HG03354 (cell line): Measurements from ENCODE around the gene GZMM.

Experiments used
- ATAC-seq: cut with Tn5 transposase; IDR thresholded peaks from one replicate; pipeline ENCODE4 v1.9.1; 2021; ENCODE audit warnings: mild to moderate bottlenecking; ENCODE audit not compliant: unreplicated experiment, poor library complexity, severe bottlenecking

GZMM gene

DNA sequence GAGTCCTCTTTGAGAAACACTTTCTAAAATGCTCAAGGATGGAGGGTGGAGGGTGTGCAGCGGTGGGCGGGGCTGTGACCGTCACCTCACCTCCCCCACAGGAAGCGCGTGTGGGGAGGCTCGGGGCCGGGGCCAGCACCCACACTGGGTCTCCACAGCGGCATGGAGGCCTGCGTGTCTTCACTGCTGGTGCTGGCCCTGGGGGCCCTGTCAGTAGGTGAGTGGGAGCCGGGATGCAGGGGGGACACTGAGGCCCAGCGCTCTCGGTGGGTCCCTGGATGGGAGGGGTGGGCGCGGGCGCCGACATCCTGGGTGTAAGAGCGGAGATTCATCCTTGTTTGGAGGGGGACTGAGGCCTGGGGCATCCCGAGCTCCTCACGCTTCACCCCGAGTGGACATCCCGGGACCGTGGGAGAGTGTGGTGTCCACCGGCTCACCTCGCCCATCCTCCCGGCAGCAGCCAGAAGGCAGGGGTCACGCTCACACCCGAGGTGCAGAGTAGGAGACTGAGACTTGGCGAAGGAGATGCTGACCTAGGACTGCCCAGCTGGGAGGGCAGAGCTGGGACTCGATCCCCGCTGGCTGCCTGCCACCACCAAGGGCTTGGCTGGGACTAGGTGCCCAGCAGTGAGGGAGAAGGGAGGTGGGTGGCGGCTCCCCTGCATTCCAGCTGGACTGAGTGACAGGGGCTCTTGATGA is at the start of gene GZMM:
TSS of gene GZMM (plus strand) at position 144 of the 699 bp plus-strand sequence. CDS start at position 163, 19 bp downstream.
- ATAC-seq: no peak

DNA sequence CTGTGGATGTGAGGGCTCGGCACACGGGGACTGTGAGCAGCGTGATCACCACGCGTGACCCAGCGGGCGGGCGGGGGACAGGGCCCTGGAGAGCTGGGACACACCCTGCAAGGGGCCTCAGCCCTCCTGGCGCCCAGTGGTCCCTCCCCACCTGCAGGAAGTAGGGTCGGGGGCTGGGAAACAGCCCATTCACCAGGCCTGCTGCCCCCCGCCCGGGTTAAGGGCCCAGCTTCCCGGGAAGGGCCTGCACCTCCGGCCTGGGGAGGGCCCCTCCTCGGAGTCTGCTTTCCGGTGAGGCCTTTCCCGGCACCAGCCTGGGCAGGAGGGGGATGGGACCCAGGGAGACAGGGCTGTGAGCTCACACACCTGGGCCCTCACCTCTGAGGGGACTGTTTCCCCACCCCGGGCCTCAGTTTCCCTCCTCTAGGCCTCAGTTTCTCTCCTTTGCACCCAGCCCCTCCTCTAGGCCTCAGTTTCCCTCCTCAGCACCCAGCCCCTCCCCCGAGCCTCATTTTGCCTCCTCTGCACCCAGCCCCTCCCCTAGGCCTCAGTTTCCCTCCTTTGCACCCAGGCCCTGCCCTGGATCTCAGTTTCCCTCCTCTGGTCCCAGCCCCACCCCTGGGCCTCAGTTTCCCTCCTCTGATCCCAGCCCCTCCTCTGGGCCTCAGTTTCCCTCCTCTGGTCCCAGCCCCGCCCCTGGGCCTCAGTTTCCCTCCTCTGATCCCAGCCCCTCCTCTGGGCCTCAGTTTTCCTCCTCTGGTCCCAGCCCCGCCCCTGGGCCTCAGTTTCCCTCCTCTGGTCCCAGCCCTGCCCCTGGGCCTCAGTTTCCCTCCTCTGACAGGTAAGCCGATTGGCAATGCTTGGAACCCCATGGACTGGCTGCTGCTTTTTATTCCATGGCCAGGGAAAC is 49.4 kb upstream of the GZMM start:
- ATAC-seq: no peak

DNA sequence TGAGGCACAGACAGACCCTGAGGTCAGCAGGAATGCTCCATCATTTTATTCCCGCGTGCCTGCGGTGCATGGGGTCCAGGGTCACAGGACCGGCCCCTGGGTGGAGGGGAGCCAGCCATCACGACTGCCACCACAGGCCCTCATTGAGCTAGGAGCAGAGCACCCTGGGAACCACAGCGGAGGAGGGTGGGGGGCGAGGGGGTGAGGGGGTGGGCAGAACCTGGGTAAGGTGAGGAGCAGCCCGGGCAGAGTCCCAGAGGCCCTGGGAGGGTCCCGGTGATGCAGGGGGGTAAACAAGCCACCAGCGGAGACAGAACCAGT is 48.8 kb upstream of the GZMM start:
- no peak for ATAC-seq

DNA sequence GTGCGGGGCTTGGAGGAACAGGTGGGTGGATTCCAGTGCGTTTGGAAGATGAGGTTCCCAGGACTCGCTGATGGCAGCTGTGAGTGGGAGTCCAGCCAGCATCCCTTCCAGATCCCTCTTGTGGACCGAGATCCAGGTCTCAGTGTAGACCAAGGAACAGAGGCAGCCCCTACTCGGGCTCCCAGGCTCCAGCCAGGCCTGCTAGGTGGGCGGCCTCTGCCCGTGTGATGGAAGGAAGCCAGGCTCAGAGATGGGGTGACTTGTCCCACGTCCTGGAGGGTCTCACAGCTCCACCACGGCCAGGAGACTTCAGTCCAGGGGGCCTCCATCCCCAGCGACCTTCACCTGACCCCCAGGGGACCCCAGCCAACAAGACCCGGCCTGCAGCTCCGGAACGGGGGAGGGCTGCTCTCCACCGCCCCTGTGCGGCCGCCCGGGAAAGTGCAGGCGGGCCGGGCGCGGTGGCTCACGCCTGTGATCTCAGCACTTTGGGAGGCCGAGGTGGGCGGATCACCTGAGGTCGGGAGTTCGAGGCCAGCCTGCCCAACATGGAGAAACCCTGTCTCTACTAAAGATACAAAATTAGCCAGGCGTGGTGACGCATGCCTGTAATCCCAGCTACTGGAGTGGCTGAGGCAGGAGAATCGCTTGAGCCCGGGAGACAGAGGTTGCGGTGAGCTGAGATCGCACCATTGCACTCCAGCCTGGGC is 48.3 kb upstream of the GZMM start:
- no peak for ATAC-seq

DNA sequence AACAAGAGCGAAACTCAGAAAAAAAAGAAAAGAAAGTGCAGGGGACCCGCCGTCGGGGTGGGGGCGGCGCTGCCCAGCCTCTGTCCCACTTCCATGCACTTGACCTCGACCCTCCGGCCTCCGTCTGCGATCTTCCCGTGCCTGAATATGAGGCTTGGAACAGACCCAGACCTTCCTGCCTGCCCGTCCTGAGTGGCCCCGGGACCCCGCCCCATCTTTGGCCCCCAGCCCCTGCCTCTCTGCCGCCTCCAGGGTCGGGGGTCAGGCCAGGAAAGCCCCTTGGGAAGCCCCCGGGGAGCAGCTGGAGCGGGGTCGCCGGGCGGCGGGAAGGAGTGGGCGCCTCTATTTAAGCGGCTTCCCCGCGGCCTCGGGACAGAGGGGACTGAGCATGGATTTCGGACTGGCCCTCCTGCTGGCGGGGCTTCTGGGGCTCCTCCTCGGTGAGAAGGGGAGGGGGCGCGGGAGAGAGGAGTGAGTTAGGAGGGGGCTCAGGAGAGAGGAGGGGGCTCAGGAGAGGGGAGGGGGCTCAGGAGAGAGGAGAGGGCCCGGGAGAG is 47.7 kb upstream of the GZMM start, which contains the start of gene MADCAM1:
TSS of gene MADCAM1 (plus strand) at position 375 of the 554 bp plus-strand sequence. CDS start at position 389, 14 bp downstream.
- no peak for ATAC-seq

DNA sequence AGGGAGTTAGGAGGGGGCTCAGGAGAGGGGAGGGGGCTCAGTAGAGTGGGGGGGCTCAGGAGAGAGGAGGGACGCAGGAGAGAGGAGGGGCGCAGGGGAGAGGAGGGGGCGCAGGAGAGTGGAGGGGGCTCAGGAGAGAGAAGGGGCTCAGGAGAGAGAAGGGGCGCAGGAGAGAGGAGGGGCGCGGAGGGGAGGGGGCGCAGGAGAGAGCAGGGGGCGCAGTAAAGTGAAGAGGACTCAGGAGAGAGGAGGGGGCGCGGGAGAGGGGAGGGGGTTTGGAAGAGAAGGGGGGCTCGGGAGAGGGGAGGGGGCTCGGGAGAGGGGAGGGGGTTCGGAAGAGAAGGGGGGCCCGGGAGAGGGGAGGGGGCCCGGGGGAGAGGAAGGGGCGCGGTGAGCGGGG is 46.9 kb upstream of the GZMM start:
- ATAC-seq: no peak

DNA sequence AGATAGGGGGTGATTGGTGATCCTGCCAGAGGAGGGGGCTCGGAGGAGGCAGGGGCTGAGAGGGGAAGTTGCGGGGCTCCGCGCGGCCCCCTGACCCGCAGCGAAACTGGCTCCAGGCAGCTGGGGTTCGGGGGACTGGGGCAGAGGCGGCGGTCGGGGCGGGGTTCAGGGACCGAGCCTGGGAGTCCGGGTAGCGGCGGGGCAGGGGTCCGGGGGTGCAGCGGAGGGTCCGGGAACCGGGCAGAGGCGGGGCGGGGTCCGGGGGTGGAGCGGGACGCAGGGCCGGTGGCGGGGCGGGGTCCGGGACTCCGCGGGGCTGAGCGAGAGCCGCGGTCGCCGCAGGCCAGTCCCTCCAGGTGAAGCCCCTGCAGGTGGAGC is 46.4 kb upstream of the GZMM start:
- no peak for ATAC-seq

DNA sequence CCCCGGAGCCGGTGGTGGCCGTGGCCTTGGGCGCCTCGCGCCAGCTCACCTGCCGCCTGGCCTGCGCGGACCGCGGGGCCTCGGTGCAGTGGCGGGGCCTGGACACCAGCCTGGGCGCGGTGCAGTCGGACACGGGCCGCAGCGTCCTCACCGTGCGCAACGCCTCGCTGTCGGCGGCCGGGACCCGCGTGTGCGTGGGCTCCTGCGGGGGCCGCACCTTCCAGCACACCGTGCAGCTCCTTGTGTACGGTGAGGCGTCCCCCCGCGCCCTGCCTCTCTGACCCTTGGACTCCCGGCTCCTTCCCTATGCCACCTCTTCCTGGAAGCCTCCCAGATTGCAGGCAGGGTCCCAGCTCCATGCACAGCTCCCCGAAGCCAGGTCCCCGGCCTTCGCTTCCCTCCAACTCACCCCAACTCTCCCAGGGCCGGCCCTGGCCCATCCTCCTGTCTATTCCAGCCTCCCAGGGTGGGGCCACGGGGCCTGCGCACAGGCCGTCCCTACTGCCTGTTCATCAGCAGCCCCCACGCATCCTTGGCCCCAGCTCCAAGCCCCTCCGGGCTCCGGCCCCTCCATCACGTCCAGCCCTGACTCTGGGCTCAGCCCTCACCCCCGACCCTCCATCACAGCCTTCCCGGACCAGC is 45.9 kb upstream of the GZMM start:
- no peak for ATAC-seq

DNA sequence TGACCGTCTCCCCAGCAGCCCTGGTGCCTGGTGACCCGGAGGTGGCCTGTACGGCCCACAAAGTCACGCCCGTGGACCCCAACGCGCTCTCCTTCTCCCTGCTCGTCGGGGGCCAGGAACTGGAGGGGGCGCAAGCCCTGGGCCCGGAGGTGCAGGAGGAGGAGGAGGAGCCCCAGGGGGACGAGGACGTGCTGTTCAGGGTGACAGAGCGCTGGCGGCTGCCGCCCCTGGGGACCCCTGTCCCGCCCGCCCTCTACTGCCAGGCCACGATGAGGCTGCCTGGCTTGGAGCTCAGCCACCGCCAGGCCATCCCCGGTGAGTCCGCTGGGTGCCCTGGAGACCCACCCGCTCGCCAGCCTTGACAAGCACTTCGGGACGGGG is 45.4 kb upstream of the GZMM start:
- ATAC-seq: no peak

DNA sequence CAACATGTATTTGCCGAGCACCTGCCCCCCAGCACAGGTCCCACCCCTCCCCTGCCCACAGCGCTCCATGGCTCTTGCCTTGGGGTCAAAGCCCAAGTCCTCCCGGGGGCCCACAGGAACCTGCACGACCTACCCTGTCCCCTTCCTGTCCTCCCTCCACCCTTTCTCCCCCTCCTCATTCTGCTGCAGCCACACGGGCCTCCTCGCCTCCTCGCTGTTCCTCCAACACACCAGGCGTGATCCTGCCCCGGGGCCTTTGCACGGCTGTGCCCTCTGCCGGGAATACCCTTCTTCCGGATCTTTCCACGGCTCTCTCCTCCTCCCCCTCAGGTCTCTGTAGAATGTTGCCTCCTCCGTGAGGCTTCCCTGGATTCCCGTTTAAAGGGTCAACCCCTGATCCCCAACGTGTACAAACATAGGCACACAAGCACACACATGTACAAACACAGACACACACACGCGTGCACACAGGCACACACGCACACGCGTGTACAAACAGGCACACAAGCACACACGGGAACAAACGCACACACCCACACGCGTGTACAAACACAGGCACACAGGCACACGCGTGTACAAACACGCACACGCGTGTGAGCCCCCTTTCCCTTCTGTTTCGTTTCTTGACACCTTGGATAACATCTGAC is 44.8 kb upstream of the GZMM start:
- ATAC-seq: no peak

DNA sequence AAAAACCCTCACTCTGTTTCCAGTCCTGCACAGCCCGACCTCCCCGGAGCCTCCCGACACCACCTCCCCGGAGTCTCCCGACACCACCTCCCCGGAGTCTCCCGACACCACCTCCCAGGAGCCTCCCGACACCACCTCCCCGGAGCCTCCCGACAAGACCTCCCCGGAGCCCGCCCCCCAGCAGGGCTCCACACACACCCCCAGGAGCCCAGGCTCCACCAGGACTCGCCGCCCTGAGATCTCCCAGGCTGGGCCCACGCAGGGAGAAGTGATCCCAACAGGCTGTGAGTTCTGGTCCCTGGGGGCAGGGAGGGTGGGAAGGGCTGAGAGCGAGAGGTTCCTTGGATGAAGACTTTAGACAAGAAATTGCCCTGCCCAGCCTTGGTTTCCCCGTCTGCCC is 42.2 kb upstream of the GZMM start:
- no peak for ATAC-seq

DNA sequence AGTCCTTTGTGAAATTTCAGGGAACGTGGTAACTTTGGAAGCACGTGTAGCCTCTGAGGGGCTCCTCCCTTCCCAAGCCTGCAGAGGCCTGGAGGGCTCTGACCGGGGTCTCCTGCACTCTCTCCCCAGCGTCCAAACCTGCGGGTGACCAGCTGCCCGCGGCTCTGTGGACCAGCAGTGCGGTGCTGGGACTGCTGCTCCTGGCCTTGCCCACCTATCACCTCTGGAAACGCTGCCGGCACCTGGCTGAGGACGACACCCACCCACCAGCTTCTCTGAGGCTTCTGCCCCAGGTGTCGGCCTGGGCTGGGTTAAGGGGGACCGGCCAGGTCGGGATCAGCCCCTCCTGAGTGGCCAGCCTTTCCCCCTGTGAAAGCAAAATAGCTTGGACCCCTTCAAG is 39.2 kb upstream of the GZMM start:
- ATAC-seq: no peak

DNA sequence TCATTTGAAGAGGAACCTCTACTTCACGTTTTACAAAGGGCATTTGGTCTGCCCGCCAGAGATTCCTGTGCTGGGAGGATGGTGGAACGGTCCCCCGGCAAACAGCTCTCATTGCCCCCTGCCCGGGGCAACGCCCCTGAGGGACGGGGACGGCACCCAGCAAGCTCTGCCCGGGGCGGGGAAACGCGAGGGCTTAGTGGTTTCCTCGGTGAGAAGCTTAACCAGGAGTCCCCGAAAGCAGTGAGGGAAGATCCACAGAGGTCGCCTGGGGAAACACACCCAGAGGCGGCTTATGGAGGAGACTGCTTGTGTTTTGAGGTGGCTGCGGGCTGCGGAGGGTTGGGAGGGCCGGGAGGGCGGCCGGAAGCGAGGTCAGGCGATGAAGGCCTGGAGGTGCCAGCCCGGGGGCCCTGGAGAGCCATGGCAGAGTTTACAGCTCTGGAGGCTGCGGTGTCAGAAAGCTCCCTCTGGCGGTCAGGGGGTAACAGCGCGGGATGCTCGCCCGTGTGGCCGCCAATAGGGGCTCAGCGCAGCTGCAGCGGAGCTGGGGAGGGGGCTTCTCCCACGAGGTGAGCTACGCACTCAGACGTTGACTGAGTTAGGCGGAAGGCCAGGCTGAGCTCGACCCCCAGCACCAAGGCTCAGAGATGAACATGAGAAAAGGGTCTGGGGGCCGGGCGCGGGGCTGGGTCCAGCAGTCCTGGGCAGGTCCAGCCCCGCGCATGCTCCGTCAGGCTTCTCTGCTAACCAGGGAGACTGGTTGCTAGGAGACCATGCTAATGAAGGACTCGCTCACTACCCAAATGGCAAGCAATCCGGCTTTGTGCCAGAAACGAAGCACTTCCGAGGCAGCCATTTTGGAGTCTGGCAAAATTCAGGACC is 37.2 kb upstream of the GZMM start:
- ATAC-seq: peak; percentile 76

DNA sequence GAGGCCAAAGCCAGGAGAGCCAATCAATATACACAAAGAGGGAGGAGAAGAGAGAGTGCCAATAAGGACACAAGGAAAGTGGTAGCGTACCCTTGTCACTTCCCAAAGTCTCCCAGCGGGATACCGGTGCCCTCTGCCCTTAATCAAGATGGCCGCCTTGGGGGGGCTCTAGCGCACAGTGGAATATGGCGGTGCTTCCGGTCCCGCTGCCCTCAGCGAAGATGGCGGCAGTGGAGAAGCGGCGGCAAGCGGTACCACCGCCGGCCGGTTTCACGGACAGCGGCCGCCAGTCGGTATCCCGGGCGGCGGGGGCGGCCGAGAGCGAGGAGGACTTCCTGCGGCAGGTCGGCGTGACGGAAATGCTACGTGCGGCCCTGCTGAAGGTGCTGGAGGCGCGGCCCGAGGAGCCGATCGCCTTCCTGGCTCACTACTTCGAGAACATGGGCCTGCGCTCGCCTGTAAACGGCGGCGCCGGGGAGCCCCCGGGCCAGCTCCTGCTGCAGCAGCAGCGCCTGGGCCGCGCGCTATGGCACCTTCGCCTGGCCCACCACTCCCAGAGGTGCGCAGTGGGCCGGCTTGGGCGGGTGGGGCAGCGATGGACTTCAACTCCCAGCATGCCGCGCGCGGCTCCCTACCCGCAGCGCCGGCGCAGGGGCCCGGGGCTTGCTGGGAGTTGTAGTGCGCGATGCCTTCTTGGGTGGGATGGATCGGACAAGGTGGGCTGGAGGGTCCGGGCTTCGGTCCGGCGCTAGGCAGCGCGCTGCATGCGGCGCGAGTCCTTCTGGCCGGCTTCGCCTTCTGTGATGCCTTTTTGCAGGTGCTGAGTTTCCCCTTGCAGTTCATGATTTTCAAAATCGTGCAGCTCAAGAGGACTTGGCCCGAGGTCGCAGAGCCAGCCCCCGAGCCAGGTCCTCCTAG is 36.3 kb upstream of the GZMM start, which contains the start of gene TPGS1:
TSS of gene TPGS1 (plus strand) at position 212 of the 918 bp plus-strand sequence. CDS start at position 222, 10 bp downstream.
- peak; percentile 61 for ATAC-seq

DNA sequence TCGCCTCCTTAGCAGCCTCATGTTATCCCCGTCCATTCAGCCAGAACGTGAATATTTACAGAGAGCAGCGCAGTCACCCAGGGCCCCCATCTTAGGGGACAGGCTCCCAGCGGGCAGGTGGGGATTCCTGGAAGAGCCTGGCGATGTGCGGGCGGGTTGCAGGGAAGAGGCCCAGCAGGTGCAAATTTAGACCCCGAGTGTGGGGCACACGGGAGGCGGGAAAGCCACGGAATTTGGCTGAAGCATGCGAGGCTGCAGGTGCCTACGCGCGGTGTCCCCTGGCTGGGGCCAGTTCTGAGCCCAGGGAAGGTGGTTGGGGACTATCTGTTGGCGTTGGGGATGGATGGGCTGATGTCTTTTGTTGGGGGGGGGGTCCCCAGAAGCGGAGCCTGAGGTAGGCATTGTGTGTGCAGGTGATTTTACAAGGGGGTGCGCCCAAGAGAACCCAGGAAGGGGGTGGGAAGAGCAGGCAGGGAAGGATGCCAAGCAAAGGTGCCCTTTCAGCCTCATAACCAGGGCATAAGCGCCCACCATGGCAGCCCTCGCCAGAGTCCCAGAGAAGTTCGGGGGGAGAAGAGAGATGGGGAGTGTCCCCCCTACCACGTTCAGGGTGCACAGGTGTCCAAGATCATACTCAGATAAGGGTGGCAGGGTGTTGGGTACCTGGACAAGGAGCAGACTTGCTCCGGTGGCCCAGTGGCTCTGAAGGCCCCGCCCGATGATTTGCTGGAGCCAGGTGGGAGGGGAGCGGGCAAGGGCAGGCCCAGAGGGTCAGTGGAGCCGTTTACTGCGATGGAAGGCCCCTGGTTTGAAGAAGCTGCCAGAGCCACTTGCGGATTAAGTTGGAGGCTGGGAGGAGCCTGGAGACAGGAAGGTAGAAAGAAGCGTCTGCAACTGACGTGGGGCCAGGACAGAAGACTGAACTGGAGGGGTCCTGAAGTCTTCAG is 35.4 kb upstream of the GZMM start:
- ATAC-seq: no peak

DNA sequence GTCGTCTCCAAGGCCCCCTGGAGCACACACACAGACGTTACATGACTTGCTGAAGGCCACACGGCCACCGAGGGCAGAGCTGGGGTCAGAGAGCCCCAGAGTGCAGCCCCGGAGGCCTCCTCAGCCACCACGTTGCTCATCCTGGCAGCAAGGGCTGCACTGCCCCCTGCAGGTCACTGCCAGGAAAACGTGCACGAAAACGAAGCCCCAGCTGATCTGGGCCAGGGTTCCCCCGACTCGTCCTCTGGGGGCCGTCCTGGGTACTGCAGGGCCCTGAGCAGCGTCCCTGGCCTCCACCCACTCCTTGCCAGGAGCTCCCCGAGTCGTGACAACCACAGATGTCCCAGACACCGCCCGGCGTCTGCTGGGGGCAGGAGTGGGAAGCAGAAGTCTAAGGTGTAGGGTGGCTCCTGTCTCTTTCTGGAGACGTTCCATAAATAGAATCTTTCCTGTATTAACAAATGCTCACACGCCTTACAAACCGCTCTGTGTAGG is 33.2 kb upstream of the GZMM start:
- ATAC-seq: peak; percentile 28
